ENCODE results near the gene COLQ.
"Not testable (repeated sequence)": the region's sequence is repeated elsewhere in the genome, so short reads cannot be mapped to it uniquely, and the experiment has no call there.

COLQ gene

GRCh38 chr3:15493436-15493835, 28.1 kb downstream of the COLQ start:
- in situ Hi-C loops (cut with MboI; ENCODE audit: low sequenced_read_pairs), result no loop called here
- DNase-seq (ENCODE audit: low spot score in 2 of 2), result no peak
- Histone ChIP-seq H3K4me3 (no peak overlapping the region), H3K27me3 (ENCODE audit: low read depth) (no peaks in the 10 kb centered on the region), H3K9me3 (no peaks in the 10 kb centered on the region), H3K4me1 (no peaks in the 10 kb centered on the region), H3K36me3 (replicated peaks) (no peaks in the 10 kb centered on the region)

GRCh38 chr3:15492847-15493360, 28.6 kb downstream of the COLQ start:
- Histone ChIP-seq H3K9me3 (no peaks in the 10 kb centered on the region), H3K27me3 (ENCODE audit: low read depth) (no peaks in the 10 kb centered on the region), H3K36me3 (replicated peaks) (no peaks in the 10 kb centered on the region), H3K4me3 (no peak overlapping the region), H3K4me1 (no peaks in the 10 kb centered on the region)
- no peak for DNase-seq (ENCODE audit: low spot score in 2 of 2)
- in situ Hi-C loops (cut with MboI; ENCODE audit: low sequenced_read_pairs), result no loop called here

DNA sequence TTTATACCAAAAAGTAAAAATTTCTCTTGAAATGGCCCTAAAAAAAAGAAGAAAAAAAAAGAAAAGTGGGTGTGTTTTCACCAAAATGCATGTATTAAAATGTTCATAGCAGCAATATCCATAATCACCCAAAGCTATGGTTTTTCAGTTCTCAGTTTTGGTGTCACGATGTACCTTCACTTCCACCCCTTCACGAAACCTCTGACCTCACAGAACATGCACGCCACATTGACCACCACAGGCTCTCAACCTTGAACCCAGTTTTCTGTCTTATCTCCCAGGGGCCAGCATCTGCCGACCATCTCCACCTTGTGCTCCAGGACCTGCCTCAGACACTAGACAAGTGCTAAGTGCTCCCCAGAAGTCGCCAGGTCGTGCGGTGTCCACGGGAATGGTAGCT, 30.4 kb downstream of the COLQ start:
- no peak for DNase-seq (ENCODE audit: low spot score in 2 of 2)
- Histone ChIP-seq H3K36me3 (replicated peaks) (no peaks in the 10 kb centered on the region), H3K4me1 (no peaks in the 10 kb centered on the region), H3K4me3 (no peak overlapping the region), H3K27me3 (ENCODE audit: low read depth) (no peaks in the 10 kb centered on the region), H3K9me3 (no peaks in the 10 kb centered on the region)
- in situ Hi-C loops (cut with MboI; ENCODE audit: low sequenced_read_pairs), result no loop called here

DNA sequence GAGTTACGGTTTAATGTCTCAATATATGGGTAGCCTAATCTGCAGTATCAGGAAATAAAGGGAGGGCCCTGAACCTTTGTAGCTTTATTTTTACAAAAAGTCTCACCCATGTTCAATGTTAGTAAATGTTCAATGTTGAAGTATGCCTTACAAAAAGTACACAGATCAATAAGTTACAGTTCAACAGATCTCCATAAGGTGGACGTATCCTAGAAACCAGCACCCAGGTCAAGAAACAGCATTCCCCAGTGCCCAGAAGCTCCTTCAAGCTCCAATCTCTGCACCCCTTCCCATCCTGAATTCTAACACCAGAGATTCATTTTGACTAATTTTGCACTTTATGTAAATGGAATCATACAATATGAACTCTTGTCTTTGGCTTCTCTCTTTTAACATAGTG, 31.3 kb downstream of the COLQ start:
- H3K9me3 ChIP-seq, result no peaks in the 10 kb centered on the region
- H3K27me3 ChIP-seq (ENCODE audit: low read depth), result no peaks in the 10 kb centered on the region
- no peak overlapping the region for H3K4me3 ChIP-seq
- H3K4me1 ChIP-seq, result no peaks in the 10 kb centered on the region
- in situ Hi-C loops (cut with MboI; ENCODE audit: low sequenced_read_pairs), result no loop called here
- no peak for DNase-seq (ENCODE audit: low spot score in 2 of 2)
- no peaks in the 10 kb centered on the region for H3K36me3 ChIP-seq (replicated peaks)

- no peaks in the 10 kb centered on the region for H3K27me3 ChIP-seq (ENCODE audit: low read depth)
- in situ Hi-C loops (cut with MboI; ENCODE audit: low sequenced_read_pairs), result no loop called here
- H3K36me3 ChIP-seq (replicated peaks), result no peaks in the 10 kb centered on the region
- no peak for DNase-seq (ENCODE audit: low spot score in 2 of 2)
- H3K4me3 ChIP-seq, result no peak overlapping the region
- H3K4me1 ChIP-seq, result no peaks in the 10 kb centered on the region
- H3K9me3 ChIP-seq, result no peaks in the 10 kb centered on the region
Observed at GRCh38 chr3:15488002-15488401, 33.5 kb downstream of the COLQ start.

- no peaks in the 10 kb centered on the region for H3K9me3 ChIP-seq
- no peaks in the 10 kb centered on the region for H3K27me3 ChIP-seq (ENCODE audit: low read depth)
- no peak for DNase-seq (ENCODE audit: low spot score in 2 of 2)
- no peaks in the 10 kb centered on the region for H3K4me1 ChIP-seq
- no peak overlapping the region for H3K4me3 ChIP-seq
- in situ Hi-C loops (cut with MboI; ENCODE audit: low sequenced_read_pairs), result no loop called here
- no peaks in the 10 kb centered on the region for H3K36me3 ChIP-seq (replicated peaks)
Observed at GRCh38 chr3:15486979-15487378, 34.5 kb downstream of the COLQ start.

DNA sequence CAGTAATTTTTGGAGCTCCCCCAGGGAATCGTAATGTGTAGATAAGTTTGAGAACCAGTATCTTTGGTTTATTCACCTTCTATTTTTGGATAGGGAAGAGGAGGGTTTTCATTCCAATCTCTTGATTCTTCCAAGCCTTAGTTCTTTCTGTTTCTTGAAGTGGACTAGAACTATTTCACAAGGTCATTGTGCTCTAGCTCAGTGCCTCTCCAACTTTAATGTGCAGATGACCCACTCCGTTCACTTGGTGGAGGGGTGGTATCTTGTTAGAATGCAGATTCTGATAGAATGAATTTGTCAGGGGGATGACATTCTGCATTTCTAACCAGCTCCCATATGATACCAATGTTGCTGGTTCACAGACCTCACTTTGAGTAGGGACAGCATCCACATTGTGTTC, 35.5 kb downstream of the COLQ start:
- H3K36me3 ChIP-seq (replicated peaks), result no peaks in the 10 kb centered on the region
- no peaks in the 10 kb centered on the region for H3K4me1 ChIP-seq
- H3K27me3 ChIP-seq (ENCODE audit: low read depth), result no peaks in the 10 kb centered on the region
- no peak overlapping the region for H3K4me3 ChIP-seq
- in situ Hi-C loops (cut with MboI; ENCODE audit: low sequenced_read_pairs), result no loop called here
- no peaks in the 10 kb centered on the region for H3K9me3 ChIP-seq
- DNase-seq (ENCODE audit: low spot score in 2 of 2), result no peak

DNA sequence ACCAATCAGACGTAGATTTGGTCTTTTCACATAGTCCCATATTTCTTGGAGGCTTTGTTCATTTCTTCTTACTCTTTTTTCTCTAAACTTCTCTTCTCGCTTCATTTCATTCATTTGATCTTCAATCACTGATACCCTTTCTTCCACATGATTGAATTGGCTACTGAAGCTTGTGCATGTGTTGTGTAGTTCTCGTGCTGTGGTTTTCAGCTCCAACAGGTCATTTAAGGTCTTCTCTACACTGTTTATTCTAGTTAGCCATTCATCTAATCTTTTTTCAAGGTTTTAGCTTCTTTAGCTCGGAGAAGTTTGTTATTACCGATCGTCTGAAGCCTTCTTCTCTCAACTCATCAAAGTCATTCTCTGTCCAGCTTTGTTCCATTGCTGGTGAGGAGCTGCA, 37.0 kb downstream of the COLQ start:
- H3K4me1 ChIP-seq; in situ Hi-C loops (cut with MboI; ENCODE audit: low sequenced_read_pairs); H3K36me3 ChIP-seq (replicated peaks); DNase-seq (ENCODE audit: low spot score in 2 of 2); H3K9me3 ChIP-seq; H3K4me3 ChIP-seq; H3K27me3 ChIP-seq (ENCODE audit: low read depth): not testable (repeated sequence)

DNA sequence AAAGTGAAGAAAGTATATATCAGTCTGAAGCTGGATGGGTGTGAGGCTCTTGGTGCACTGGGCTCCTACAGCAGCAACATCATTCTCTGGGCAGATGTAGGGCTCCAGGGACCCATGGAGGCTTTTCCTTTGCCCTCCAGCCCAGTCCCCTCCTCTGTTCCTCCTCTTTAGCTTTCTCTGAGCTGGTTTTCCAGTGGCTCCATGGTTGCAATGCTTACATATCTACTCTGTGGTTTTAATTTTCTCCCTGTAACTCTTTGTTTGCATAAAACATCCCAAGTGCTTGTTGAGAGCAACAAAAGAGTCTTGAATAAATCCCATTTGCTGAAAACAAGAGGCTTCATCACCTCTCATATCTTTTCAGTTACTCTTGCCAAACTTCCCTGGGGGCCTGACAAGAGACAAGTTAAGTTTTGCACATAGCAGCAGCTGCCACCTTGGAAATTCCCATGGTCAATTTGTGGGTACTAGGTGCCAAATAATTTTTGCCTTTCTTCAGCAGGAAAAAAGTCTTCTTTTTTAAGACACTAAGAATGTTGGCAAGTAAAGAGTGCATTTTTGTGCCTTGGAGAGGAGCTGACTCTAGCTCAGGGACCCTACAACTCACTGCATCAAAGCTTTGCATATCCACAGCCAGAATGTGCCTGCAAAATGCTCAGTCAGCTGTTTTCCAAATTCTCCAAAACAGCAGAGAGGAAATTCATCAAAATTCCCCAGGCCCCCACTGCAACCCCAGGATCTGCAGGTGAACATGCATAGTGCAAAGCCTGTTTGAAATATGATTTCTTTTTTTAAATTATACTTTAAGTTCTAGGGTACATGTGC, 41.9 kb downstream of the COLQ start:
- no peak for DNase-seq (ENCODE audit: low spot score in 2 of 2)
- H3K36me3 ChIP-seq (replicated peaks), result no peaks in the 10 kb centered on the region
- no peak overlapping the region for H3K4me3 ChIP-seq
- no peaks in the 10 kb centered on the region for H3K27me3 ChIP-seq (ENCODE audit: low read depth)
- in situ Hi-C loops (cut with MboI; ENCODE audit: low sequenced_read_pairs), result no loop called here
- no peaks in the 10 kb centered on the region for H3K9me3 ChIP-seq
- H3K4me1 ChIP-seq, result no peaks in the 10 kb centered on the region

- DNase-seq (ENCODE audit: low spot score in 2 of 2), result no peak
Observed at GRCh38 chr3:15478640-15478979, 42.9 kb downstream of the COLQ start.

DNA sequence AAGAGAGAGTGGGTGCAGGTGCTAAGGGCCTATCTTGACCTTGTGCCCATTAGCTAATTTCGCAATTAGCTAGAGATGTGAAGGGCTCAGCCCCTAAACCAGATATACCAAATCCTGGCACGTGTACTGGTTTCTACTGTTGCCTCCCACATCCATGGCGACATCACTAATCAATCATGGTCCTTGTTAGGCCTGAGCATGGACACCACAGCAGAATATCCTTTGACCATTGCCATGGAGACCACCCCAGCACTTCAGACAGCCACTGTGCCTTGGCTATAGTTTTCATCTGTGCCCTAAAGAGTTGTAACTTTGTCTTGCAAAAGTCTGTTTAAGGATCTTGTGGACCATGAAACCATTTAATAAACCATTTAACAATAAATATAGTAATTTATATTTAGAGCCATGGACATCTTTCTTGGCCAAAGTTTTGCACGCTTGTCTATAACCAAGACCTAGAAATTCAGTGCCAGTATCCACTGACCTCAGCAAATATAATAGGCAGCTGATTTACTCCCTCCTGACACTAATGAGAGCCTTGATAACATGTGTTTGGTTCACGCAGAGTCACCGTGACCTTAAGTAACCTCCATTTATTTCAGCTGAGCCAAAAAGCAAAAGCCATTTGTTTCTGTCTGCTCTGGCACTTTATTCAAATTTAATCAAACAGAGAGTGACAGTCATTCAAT, 43.4 kb downstream of the COLQ start:
- Histone ChIP-seq H3K9me3 (no peaks in the 10 kb centered on the region), H3K36me3 (replicated peaks) (no peaks in the 10 kb centered on the region), H3K4me1 (no peaks in the 10 kb centered on the region), H3K27me3 (ENCODE audit: low read depth) (no peaks in the 10 kb centered on the region), H3K4me3 (no peak overlapping the region)
- in situ Hi-C loops (cut with MboI; ENCODE audit: low sequenced_read_pairs), result no loop called here
- no peak for DNase-seq (ENCODE audit: low spot score in 2 of 2)

More at GRCh38 chr3:15478640-15478979, 42.9 kb downstream of the COLQ start:
- in situ Hi-C loops (cut with MboI; ENCODE audit: low sequenced_read_pairs), result no loop called here
- Histone ChIP-seq H3K36me3 (replicated peaks) (no peaks in the 10 kb centered on the region), H3K27me3 (ENCODE audit: low read depth) (no peaks in the 10 kb centered on the region), H3K4me1 (no peaks in the 10 kb centered on the region), H3K4me3 (no peak overlapping the region), H3K9me3 (no peaks in the 10 kb centered on the region)

DNA sequence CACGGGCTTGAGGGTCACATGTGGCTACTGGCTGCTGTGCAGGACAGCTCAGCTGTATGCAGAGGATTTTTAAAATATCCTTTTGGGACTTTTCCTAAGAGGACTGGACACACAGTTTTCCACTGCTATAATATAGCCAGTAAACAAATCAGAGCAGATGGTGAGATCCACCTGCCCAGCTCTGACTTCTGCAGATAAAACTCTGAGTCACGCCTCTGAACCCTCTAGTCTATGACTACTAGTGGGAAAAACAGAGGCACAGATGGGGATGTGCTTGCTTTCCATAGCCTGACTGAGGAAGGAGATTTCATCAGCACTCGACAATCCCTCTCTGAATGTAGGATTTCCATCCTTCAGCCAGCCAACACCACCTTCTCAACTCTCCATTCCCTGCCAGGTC, 45.1 kb downstream of the COLQ start:
- in situ Hi-C loops (cut with MboI; ENCODE audit: low sequenced_read_pairs), result no loop called here
- DNase-seq (ENCODE audit: low spot score in 2 of 2), result no peak
- Histone ChIP-seq H3K9me3 (no peaks in the 10 kb centered on the region), H3K36me3 (replicated peaks) (no peaks in the 10 kb centered on the region), H3K4me1 (no peaks in the 10 kb centered on the region), H3K27me3 (ENCODE audit: low read depth) (0 out of 2 replicates have a peak, but pooled peaks cover 2% of the 10 kb centered on the region), H3K4me3 (no peak overlapping the region)

DNA sequence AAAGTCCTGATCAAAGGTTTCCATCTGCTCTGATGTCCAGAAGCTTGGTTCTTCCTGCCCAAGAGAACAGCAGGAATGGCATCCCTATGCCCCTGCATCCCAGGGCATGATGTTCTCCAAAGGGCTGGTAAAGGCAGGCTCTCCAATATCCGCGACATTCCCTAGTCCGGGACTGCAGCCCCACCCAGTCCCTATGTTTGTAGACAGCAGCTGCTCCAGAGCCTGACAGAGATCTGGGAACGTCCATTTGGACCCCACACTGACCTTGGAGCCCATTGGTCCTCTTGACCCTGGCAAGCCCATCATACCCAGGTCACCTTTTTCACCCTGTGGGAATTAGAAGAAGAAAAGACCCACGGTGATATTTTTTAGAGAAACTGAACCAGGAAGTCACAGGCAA, 46.3 kb downstream of the COLQ start:
- H3K27me3 ChIP-seq (ENCODE audit: low read depth), result 0 out of 2 replicates have a peak, but pooled peaks cover 8% of the 10 kb centered on the region
- H3K9me3 ChIP-seq, result no peaks in the 10 kb centered on the region
- H3K36me3 ChIP-seq (replicated peaks), result no peaks in the 10 kb centered on the region
- H3K4me3 ChIP-seq, result no peak overlapping the region
- H3K4me1 ChIP-seq, result no peaks in the 10 kb centered on the region
- in situ Hi-C loops (cut with MboI; ENCODE audit: low sequenced_read_pairs), result no loop called here
- DNase-seq (ENCODE audit: low spot score in 2 of 2), result no peak

- in situ Hi-C loops (cut with MboI; ENCODE audit: low sequenced_read_pairs), result no loop called here
- no peaks in the 10 kb centered on the region for H3K9me3 ChIP-seq
- no peaks in the 10 kb centered on the region for H3K36me3 ChIP-seq (replicated peaks)
- no peaks in the 10 kb centered on the region for H3K4me1 ChIP-seq
- 0 out of 2 replicates have a peak, but pooled peaks cover 8% of the 10 kb centered on the region for H3K27me3 ChIP-seq (ENCODE audit: low read depth)
- H3K4me3 ChIP-seq, result no peak overlapping the region
- no peak for DNase-seq (ENCODE audit: low spot score in 2 of 2)
Observed at GRCh38 chr3:15471861-15472260, 49.6 kb downstream of the COLQ start.
